ENCODE data around the gene ARHGAP26. TPM values are rescaled to one million over a fixed set of nuclear protein-coding genes. Genes with fewer than 3 reads are reported as not detected.
A peak's percentile ranks its signal among the peaks of the same experiment; 100 is the strongest.

Gene ARHGAP26
- total and polyA plus RNA-seq, 12 donors: 7.5 to 45.8 (median 37.2) TPM

DNA sequence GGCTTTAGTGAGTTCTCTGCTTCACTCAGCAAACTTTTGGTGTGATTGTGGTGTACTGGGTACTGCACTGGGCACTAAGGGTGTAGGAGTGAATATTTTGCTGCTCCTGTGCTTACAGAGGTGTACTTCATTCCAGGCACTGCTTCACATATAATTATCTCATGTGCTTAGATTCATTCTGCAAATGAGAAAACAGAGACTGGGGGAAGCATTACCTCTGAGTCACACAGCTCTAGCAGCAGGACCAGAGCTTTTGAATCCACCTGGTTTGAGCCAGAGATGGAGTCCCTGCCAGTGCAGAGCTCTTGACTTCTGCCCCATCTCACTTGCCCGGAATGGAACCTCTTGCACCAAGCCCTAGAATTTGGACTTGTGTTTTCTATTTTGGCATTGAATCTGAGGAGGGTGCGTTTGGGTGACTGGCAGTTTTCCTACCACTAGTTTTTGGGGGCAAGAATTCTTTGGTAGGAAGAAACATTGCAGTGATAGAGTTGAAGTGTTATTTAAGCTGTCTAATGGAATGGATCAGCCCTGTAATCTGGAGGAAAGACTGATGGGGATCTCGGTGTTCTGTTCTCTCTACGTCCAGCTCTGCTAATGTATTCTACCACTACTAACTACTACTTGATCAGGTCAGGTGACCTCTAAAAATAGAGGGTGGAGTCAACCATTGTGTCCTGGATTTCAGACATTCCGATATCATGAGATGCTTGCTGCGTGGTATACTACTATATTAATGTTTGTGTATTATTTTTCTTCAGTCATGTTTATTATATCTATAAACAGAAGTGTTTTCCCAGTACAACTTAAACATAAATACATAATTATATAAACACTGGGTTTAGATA, 2.5 kb downstream of the ARHGAP26 start:
- H3K4me3 ChIP-seq: peak overlapping the region in 9 of 10 donors; percentile 58 to 98 (median 91)
- H3K27ac ChIP-seq: peak overlapping the region; percentile 6 to 95 (median 92)
- ATAC-seq (peak in 3 of 8 donors; percentile 16 to 28 (median 27)), DNase-seq (no peak)
- no peaks in the 10 kb centered on the region for H3K9me3 ChIP-seq
- no peaks in the 10 kb centered on the region for H3K27me3 ChIP-seq
- intact Hi-C loops (cut with DNase I): loop anchor here in 9 of 10 donors (5.0 kb wide), 6 partner anchors 40 to 100 kb away; no protein-coding TSS in a partner anchor
- peaks cover 8 to 72% (median 61%) of the 10 kb centered on the region in 9 donors for H3K4me1 ChIP-seq
- WGBS, 2 donors: 39 to 48% methylated on average over 6 of the region's 6 CpGs
- TF ChIP-seq, protein P1, sequence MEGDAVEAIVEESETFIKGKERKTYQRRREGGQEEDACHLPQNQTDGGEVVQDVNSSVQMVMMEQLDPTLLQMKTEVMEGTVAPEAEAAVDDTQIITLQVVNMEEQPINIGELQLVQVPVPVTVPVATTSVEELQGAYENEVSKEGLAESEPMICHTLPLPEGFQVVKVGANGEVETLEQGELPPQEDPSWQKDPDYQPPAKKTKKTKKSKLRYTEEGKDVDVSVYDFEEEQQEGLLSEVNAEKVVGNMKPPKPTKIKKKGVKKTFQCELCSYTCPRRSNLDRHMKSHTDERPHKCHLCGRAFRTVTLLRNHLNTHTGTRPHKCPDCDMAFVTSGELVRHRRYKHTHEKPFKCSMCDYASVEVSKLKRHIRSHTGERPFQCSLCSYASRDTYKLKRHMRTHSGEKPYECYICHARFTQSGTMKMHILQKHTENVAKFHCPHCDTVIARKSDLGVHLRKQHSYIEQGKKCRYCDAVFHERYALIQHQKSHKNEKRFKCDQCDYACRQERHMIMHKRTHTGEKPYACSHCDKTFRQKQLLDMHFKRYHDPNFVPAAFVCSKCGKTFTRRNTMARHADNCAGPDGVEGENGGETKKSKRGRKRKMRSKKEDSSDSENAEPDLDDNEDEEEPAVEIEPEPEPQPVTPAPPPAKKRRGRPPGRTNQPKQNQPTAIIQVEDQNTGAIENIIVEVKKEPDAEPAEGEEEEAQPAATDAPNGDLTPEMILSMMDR (IDR thresholded peaks at IDR 0.05): no peak
- H3K36me3 ChIP-seq: no peaks in the 10 kb centered on the region

DNA sequence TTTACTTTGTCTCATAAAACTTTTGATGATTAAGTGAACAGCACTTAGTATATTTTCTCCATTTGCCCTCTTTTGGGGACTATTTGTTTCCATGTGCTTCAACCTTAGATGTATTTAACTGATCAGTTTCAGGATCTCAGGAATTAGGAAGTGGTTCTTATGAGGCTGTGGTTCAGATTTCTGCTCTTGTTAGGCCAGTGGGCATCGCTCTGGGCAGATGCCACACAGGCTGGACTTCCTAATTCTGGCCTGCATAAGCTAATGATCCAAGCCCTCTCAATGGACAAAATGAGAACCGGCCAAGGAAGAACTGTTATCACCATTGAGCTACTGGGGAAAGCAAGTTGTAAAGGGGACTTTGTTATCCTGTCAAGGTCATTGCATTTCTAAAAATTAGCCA, 6.9 kb downstream of the ARHGAP26 start:
- Histone ChIP-seq H3K4me1 (peaks cover 15 to 97% (median 87%) of the 10 kb centered on the region in 9 donors), H3K27me3 (no peaks in the 10 kb centered on the region), H3K36me3 (no peaks in the 10 kb centered on the region), H3K27ac (peak overlapping the region in 4 of 10 donors; percentile 0 to 91 (median 14)), H3K4me3 (no peak overlapping the region), H3K9me3 (no peaks in the 10 kb centered on the region)
- DNase-seq (no peak), ATAC-seq (no peak)
- intact Hi-C loops (cut with DNase I): loop anchor here in 1 of 10 donors (5.0 kb wide), 1 partner anchor 40 kb away; no protein-coding TSS in a partner anchor
- WGBS, 2 donors: 81 to 83% methylated on average over 2 of the region's 2 CpGs
- TF ChIP-seq, protein P1 (IDR thresholded peaks at IDR 0.05): no peak

DNA sequence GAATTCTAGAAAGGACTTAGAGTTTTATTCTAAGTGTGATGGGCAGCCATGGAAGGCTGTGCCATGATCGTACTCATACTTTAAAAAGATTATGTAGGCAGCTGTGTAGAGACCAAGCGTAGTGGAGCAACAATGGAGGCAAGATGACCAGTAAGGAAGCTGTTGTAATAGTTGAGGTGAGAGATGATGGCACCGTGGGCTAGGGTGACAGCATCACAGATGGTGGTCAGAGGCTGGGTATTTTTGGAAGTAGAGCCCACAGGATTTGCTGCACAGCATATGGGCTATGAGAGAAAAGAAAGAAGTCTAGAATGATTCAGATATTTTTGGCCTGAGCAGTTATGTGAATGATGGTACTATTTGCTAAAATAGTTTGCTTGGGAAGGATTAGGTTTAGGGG, 7.7 kb downstream of the ARHGAP26 start:
- DNase-seq (no peak), ATAC-seq (no peak)
- H3K4me3 ChIP-seq: no peak overlapping the region
- no peaks in the 10 kb centered on the region for H3K9me3 ChIP-seq
- peak overlapping the region in 4 of 10 donors; percentile 0 to 91 (median 37) for H3K27ac ChIP-seq
- H3K4me1 ChIP-seq: peaks cover 16 to 97% (median 87%) of the 10 kb centered on the region in 9 donors
- intact Hi-C loops (cut with DNase I): loop anchor here in 1 of 10 donors (5.0 kb wide), 1 partner anchor 39 kb away; no protein-coding TSS in a partner anchor
- H3K36me3 ChIP-seq: no peaks in the 10 kb centered on the region
- no peaks in the 10 kb centered on the region for H3K27me3 ChIP-seq
- 81% methylated on average over 3 of the region's 3 CpGs for WGBS, 2 donors
- TF ChIP-seq, protein P1 (IDR thresholded peaks at IDR 0.05): no peak

DNA sequence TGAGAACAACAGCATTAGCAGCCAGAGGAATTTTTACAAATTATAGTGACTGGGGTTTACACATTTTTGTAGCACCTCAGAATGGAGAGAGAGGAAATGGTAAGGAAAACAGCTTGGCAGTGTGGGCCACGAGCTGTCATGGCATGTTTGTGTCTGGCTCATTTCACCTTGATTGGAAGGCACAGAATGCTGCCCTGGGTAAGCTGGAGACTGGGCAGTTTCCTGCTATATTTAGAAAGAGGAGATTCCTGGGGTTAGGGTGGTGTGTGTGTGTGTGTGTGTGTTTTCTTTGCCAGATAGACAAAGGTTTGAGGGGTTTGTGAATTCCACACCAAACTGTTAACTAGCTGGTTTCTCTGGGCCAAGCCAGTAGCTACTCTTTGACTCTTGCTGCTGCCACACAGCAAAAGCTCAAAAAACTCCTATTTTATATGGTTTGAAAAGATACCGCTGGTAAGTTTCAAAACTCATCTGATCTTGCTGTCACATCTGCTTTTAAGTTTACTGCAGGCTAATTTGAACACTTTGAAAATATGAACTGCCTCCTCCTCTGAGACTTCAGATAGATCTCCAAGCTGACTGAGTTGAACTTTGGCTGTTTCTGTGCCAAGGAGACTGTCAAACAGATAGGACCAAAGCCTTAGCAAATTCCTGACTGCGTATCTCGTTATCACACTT, 9.1 kb downstream of the ARHGAP26 start:
- no peaks in the 10 kb centered on the region for H3K9me3 ChIP-seq
- peak in 1 of 2 donors; percentile 71 for DNase-seq
- no peaks in the 10 kb centered on the region for H3K36me3 ChIP-seq
- WGBS, 2 donors: 14 to 21% methylated on average over 4 of the region's 4 CpGs
- ATAC-seq: peak in 7 of 8 donors; percentile 45 to 82 (median 71)
- TF ChIP-seq, protein P1 (IDR thresholded peaks at IDR 0.05): no peak
- H3K4me3 ChIP-seq: no peak overlapping the region
- H3K27ac ChIP-seq: peak overlapping the region; percentile 14 to 91 (median 70)
- H3K4me1 ChIP-seq: peaks cover 27 to 98% (median 87%) of the 10 kb centered on the region in 9 donors
- intact Hi-C loops (cut with DNase I): loop anchor here in 1 of 10 donors (5.0 kb wide), 1 partner anchor 38 kb away; no protein-coding TSS in a partner anchor
- H3K27me3 ChIP-seq: no peaks in the 10 kb centered on the region

Data from heart right ventricle (tissue), 16 donors.